ENCODE data around the gene FAM240A.

FAM240A gene

GRCh38 chr3:46578973-46579755 is 33.2 kb upstream of the FAM240A start:
- DNase-seq (ENCODE audit: low spot score), result no peak
- TF ChIP-seq CTCF (IDR thresholded peaks at IDR 0.05; ENCODE audit: borderline replicate concordance, control extremely low read depth, extremely low read depth, insufficient read depth, missing control alignments), result no peak
- in situ Hi-C loops (cut with MboI; ENCODE audit: low sequenced_read_pairs, unreplicated experiment), result no loop called here

GRCh38 chr3:46579756-46580286 is 32.5 kb upstream of the FAM240A start:
- in situ Hi-C loops (cut with MboI; ENCODE audit: low sequenced_read_pairs, unreplicated experiment), result no loop called here
- no peak for DNase-seq (ENCODE audit: low spot score)
- TF ChIP-seq CTCF (IDR thresholded peaks at IDR 0.05; ENCODE audit: borderline replicate concordance, control extremely low read depth, extremely low read depth, insufficient read depth, missing control alignments), result no peak

- in situ Hi-C loops (cut with MboI; ENCODE audit: low sequenced_read_pairs, unreplicated experiment), result no loop called here
- no peak for DNase-seq (ENCODE audit: low spot score)
- TF ChIP-seq CTCF (IDR thresholded peaks at IDR 0.05; ENCODE audit: borderline replicate concordance, control extremely low read depth, extremely low read depth, insufficient read depth, missing control alignments), result no peak
Observed at GRCh38 chr3:46580675-46581074, 31.6 kb upstream of the FAM240A start.

- DNase-seq (ENCODE audit: low spot score), result no peak
- TF ChIP-seq CTCF (IDR thresholded peaks at IDR 0.05; ENCODE audit: borderline replicate concordance, control extremely low read depth, extremely low read depth, insufficient read depth, missing control alignments), result no peak
- in situ Hi-C loops (cut with MboI; ENCODE audit: low sequenced_read_pairs, unreplicated experiment), result no loop called here
Observed at GRCh38 chr3:46584598-46585467, 27.5 kb upstream of the FAM240A start.

- in situ Hi-C loops (cut with MboI; ENCODE audit: low sequenced_read_pairs, unreplicated experiment), result no loop called here
- DNase-seq (ENCODE audit: low spot score), result no peak
- no peak for TF ChIP-seq CTCF (IDR thresholded peaks at IDR 0.05; ENCODE audit: borderline replicate concordance, control extremely low read depth, extremely low read depth, insufficient read depth, missing control alignments)
Observed at GRCh38 chr3:46585799-46586693, 26.3 kb upstream of the FAM240A start.

All from GM13976 (cell line).